ENCODE measurements around the gene SIRT3. TPM values are rescaled to one million over a fixed set of nuclear protein-coding genes. Genes with fewer than 3 reads are reported as not detected.
A peak's percentile ranks its signal among the peaks of the same experiment; 100 is the strongest.
"Not testable (repeated sequence)": the region's sequence is repeated elsewhere in the genome, so short reads cannot be mapped to it uniquely, and the experiment has no call there.

Gene SIRT3
- total RNA-seq, 3 donors from 2014 or later = 19.3 to 22.1 (median 22.0) TPM

- Histone ChIP-seq H3K36me3 (ENCODE audit: low read depth) (peaks cover 9% of the 10 kb centered on the region), H3K9me3 (no peaks in the 10 kb centered on the region), H3K4me1 (ENCODE audit: low read depth) (peaks cover 10% of the 10 kb centered on the region), H3K4me3 (no peak overlapping the region)
- no peak for TF ChIP-seq CTCF (IDR thresholded peaks at IDR 0.05)
- DNase-seq = no peak
- no peak for ATAC-seq
- intact Hi-C loops (cut with DNase I, micrococcal nuclease) = no loop called here
Measured at GRCh38 chr11:241634-242033, 5.5 kb upstream of the SIRT3 start.

GRCh38 chr11:240315-240714 is 4.2 kb upstream of the SIRT3 start:
- Histone ChIP-seq H3K36me3 (ENCODE audit: low read depth) (peaks cover 9% of the 10 kb centered on the region), H3K4me1 (ENCODE audit: low read depth) (peaks cover 13% of the 10 kb centered on the region), H3K4me3 (no peak overlapping the region), H3K9me3 (no peaks in the 10 kb centered on the region)
- intact Hi-C loops (cut with DNase I, micrococcal nuclease) = no loop called here
- ATAC-seq = no peak
- DNase-seq = no peak
- TF ChIP-seq CTCF (IDR thresholded peaks at IDR 0.05) = no peak

- intact Hi-C loops (cut with DNase I, micrococcal nuclease) = not testable (repeated sequence)
Measured at GRCh38 chr11:238346-238745, 2.2 kb upstream of the SIRT3 start.

GRCh38 chr11:236774-237767 is 929 bp upstream of the SIRT3 start, which contains the start of gene PSMD13:
PSMD13 (plus strand) TSS chr11:236976; CDS start chr11:237050, 74 bp downstream.
- TF ChIP-seq CTCF (IDR thresholded peaks at IDR 0.05) = no peak
- peaks cover 18% of the 10 kb centered on the region for H3K4me1 ChIP-seq (ENCODE audit: low read depth)
- H3K9me3 ChIP-seq = no peaks in the 10 kb centered on the region
- DNase-seq = peak; percentile 88 to 94 (median 91)
- H3K4me3 ChIP-seq = peak within 1 kb of the TSS; percentile 89
- peak; percentile 93 for ATAC-seq
- intact Hi-C loops (cut with DNase I, micrococcal nuclease) = no loop called here
- H3K36me3 ChIP-seq (ENCODE audit: low read depth) = no peaks in the 10 kb centered on the region

More at GRCh38 chr11:238346-238745, 2.2 kb upstream of the SIRT3 start:
- peaks cover 18% of the 10 kb centered on the region for H3K4me1 ChIP-seq (ENCODE audit: low read depth)
- H3K4me3 ChIP-seq; DNase-seq; H3K9me3 ChIP-seq; ATAC-seq; H3K36me3 ChIP-seq (ENCODE audit: low read depth): not testable (repeated sequence)

- H3K9me3 ChIP-seq = no peaks in the 10 kb centered on the region
- H3K36me3 ChIP-seq (ENCODE audit: low read depth) = no peaks in the 10 kb centered on the region
- TF ChIP-seq CTCF (IDR thresholded peaks at IDR 0.05) = no peak
- DNase-seq = no peak
- peak overlapping the region; percentile 80 for H3K4me3 ChIP-seq
- intact Hi-C loops (cut with DNase I, micrococcal nuclease) = no loop called here
- ATAC-seq = peak; percentile 23
- H3K4me1 ChIP-seq (ENCODE audit: low read depth) = peaks cover 18% of the 10 kb centered on the region
Measured at GRCh38 chr11:235609-235996, 539 bp downstream of the SIRT3 start.

GRCh38 chr11:235180-235579 is 962 bp downstream of the SIRT3 start:
- TF ChIP-seq CTCF (IDR thresholded peaks at IDR 0.05) = no peak
- ATAC-seq (no peak), DNase-seq (no peak)

More at GRCh38 chr11:235180-235579, 962 bp downstream of the SIRT3 start:
- Histone ChIP-seq H3K9me3 (no peaks in the 10 kb centered on the region), H3K4me1 (ENCODE audit: low read depth) (peaks cover 18% of the 10 kb centered on the region), H3K36me3 (ENCODE audit: low read depth) (no peaks in the 10 kb centered on the region), H3K4me3 (no peak overlapping the region)
- intact Hi-C loops (cut with DNase I, micrococcal nuclease) = no loop called here

Measured in mucosa of descending colon (tissue), 3 donors.